ENCODE results near the gene UVSSA.

UVSSA gene

DNA sequence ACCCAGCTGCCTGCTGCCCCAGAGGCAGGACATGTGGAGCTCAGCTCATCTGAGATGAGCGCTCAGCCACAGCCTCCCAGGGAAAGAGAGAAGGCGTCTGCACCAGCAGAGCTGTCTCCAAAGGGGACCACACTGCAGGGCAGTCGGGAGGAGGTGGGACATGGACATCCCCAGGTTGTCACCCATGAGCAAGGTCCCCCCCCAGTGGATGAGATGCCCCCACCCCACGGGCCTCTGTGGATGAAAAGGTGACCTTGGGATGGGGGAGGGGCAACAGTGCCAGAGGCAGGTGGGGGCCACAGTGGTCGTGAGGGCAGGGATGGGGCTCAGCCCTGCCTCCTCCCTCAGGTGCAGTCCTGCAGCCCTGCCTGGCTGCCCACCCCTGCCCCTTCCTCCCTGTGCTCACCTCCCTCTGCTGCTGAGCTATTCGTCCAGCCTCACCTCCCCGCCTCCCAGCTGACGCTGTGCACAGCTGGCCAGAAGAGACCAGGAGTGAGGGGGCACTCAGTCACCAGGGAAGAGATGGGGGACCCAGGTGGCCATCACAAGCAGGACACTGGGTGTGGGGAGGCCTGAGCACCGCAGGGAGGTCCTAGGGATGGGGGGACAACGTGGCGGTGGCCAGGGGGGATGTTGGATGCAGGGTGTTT, 49.9 kb downstream of the UVSSA start:
- DNase-seq (ENCODE audit: low read depth) = no peak

DNA sequence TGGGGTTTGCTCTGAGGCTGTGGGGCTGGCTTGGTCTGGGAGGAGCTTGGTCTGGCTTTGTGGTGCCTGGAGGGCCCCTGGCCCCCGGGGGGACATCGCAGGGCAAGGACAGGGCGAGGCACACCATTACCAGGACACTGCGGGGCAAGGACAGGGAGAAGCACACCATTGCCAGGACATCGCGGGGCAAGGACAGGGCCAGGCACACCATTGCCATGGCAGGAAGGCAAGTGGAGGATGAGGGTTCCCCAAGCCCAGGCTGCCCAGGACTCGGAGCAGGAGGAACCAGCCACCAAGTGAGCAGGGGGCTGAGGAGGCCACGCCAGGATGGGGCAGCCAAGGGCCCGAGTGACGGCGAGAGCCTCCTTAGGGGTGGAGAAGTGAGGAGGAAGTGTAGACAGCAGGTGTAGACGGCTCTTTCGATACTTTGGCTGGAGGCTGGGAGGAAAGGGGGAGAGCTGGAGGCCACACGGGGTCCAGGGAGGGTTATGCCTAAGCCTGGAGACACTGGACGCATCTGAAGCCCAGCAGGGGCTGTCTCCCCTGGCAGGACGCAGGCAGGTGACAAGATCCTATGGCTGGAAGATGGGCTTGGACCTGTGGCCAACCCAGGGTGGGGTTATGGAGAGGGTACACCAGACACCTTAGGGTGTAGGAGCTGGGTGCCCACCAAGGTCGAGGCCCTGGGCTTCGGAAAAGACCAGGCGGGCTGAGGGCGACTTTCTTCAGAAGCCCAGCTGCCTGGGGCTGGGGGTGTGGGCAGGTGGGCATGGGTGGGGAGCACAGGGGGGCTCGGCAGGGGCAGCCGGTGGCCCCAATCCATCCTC, 51.9 kb downstream of the UVSSA start:
- no peak for DNase-seq (ENCODE audit: low read depth)

DNA sequence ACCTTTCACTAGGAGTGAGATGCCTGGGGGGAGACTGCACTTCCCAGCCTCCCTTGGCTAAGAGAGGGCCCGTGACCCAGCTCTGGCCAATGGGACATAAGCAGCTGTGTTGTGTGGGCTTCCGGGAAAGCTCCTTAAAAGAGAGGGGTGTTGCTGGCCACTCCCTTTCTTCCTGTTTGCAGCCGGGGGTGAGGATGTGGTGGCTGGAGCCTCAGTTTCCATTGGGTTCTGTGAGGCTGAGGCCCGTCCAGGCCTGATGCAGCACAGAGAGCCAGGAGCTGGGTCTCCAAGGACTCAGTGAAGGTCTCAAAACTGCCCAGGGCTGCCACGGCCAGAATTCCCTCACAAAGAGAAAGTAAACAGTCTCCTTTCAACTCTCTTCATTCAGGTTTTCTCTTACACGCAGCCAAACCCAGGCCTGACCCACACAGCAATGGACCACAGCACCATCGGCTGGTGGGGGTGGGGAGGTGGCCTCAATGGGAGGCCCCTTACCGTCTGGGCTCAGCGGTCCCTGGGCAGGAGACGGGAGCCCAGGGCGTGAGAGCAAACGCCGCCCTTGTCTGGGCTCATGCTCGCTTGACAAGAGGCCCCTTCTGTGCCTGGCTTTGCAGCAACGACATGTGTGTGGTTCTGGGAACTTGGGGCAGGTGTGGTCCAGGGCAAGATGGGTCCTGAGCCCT, 52.6 kb downstream of the UVSSA start:
- no peak for DNase-seq (ENCODE audit: low read depth)

DNA sequence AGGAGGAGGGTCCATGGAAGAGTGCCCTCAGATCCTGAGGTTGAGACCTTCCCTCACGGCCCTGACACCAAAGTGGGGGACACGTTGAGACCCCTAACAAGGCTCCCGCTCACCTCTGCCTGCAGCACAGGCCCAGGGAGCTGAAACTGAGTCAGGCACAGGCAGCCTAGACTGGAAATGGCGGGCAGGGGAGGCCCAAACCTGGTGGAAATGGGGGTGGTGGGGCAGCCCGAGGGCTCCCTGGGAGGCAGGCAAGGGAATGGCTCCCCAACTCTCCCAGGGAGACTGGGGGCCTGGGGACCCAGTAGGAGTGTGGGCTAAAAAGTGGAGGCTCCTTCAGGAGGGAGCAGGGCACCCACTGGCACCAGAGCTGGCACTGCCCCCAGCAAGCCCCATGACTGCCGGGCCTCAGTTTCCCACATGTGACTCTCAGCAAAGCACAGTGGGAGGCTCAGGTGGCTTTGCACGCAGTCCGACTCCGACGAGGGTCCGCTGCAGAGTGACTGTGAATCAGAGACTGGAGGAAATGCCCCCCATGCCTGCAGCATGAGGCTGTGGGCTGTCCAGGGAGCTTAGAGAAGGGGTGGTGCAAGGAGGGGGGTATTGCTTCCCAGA, 53.3 kb downstream of the UVSSA start:
- DNase-seq (ENCODE audit: low read depth) = no peak

DNA sequence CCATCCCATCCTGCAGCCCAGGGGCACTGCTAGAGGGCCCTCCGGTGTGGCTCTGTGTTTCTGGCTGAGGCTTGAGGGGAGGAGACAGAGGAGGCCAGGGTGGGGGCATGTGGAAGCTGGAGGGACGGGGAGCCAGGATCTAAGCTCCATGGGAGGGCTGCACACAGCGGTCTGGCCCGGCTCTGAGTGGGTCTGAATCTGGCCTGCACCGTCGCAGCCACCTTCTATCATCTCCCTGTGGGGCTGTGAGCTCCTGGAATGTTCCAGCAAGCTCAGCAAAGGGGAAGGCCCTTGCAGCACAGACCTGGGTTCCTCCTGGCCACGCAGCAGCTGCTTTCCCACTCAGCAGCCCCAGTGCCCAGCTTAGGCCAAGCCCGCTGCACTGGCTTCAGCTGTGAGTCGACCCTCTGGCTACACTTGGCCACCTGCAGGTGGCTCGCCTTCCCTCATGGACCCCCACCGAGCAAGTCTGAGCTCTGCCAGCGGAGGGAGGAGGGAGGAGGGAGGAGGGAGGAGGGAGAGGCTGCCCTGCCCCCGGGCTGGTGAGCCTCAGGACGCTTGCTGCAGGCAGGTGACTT, 53.9 kb downstream of the UVSSA start:
- no peak for DNase-seq (ENCODE audit: low read depth)

DNA sequence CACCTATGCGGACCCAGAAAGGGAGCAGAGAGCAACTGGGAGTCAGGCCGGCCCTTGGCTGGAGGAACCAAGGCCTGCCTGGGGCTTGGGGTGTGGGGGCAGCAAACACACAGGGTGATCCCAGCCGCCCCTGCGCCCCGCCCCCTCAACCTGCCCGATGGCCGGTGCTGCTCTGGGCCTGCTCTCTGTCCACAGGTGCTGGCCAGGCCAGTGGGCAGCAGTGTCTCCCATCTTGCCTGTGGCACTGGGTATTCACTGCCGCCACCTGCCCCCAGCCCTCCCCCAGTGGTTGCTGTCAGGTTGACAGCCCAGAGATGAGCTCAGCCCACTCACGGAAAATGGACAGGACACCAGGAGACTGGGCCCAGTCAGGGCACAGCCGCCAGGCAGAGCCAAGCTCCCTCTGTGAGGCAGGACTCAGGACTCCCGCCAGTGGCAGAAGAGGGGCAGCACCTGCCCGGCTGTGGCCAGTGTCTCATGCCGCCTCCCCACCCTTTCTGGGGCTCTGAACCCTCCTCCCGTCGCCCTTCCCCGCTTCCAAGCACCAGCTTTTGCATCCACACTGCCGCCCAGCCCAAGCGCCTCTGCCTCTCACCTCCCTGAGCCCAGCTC, 54.5 kb downstream of the UVSSA start:
- no peak for DNase-seq (ENCODE audit: low read depth)

DNA sequence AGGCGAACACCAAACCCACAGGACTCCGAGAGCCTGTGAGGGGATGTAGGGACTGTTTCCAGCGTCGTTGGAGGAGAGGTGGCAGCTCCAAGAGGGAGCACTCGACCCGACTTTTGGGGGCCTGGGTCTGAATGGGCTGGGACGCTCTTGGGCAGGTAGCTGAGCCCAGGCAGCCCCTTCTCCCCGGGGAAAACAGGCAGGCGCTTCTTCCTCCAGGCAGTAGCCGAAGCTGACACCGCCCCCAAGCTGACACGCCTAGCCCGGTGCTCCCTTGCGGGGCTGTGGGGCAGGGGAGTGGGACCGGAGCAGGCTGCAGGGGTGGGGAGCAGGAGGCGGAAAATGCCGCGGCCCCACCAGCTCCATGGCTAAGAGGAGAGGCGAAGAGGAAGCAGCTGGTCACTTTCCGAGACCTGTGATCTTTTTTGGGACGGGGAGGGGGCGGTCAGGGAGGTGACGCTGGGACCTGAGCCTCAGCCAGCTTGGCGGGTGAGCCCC, 55.1 kb downstream of the UVSSA start:
- DNase-seq (ENCODE audit: low read depth) = no peak

DNA sequence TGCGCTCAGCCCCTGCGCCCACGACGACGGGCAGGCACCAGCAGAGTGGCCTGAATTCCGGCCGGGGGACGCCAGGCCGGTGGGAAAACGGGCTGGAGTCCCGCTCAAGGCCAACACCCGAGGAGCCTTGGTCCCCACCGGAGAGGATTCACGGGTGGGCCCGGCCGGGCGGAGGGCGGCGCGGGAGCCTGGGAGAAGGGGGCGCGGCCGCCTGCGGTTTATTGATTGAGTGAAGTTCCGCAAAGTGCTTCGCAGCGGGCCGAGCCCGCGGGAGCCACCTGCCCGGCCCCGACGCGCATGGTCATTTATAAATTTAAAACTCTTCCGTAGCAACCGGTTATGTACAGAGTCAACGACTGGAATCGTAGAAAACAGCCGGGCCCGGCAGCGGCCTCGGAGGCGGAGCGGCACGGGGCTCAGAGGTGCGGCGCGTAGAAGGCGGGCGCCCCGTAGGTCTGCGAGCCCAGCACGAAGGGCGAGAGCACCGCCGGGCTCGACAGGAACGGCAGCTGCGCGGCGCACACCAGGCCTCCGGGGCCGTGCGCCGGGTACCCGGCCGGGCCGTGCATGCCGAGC, 55.6 kb downstream of the UVSSA start:
- no peak for DNase-seq (ENCODE audit: low read depth)

DNA sequence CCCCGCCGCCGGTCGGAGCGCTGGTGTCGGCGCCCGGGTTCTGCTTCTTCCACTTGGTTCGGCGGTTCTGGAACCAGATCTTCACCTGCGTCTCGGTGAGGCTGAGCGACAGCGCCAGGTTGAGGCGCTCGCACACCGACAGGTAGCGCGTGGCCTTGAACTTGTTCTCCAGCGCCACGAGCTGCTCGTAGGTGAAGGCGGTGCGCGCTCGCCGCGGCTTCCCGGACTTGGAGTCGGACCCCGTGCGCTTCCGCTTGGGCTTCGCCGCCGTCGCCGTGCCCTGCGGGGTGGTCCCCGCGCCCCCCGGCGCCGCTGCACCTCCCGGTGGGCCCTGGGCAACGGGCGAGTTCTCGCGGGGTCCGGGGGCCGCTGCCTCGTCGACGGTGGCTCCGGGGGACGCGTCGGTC, 56.2 kb downstream of the UVSSA start:
- no peak for DNase-seq (ENCODE audit: low read depth)

DNA sequence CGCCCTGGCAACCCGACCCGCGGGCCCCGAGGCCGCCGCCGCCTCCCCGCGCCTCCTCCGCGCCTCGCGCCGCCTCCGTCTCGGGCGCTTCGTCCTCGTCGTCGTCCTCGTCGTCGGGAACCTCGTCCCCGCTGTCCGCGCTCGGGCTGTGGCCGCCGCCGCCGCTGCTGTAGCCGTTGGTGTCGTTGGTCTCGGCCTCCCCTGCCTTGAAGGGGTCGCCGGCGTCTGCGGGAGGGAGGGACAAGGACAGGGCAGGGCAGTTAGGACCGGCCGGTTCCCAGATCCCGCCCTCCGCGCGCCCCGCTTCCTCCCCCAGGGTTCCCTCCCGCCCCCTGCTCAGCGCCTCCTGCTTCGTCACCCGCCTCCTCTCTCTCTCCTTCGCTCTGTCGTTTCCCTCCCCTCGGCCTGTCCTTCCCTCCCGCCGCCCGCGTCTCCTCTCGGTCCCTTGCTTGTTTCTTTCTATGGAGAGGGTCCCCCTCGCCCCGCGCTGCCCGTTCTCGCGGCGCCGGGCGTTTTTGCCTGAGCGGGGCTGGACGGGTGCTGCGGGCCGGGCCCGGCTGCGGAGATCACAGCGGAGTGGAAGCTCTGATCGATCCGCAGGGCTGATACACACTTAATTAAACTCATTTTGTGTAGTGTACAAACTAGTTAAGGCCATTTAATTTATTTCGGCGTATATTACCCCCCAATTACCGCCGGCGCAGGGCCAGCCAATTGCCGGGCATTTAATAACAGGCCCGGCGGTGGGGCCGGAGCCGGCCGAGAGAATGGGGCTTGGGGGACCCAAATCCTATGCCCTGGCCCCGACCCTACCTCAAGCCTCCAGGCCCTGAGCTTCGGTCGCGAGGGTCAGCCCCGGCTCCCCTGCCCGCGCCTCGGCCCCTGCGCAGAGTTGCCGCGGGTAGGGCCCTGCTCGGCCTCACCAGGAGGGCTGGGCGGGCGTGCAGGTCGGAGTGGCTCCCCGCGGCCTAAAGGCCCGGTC, 56.9 kb downstream of the UVSSA start:
- DNase-seq (ENCODE audit: low read depth) = no peak

DNA sequence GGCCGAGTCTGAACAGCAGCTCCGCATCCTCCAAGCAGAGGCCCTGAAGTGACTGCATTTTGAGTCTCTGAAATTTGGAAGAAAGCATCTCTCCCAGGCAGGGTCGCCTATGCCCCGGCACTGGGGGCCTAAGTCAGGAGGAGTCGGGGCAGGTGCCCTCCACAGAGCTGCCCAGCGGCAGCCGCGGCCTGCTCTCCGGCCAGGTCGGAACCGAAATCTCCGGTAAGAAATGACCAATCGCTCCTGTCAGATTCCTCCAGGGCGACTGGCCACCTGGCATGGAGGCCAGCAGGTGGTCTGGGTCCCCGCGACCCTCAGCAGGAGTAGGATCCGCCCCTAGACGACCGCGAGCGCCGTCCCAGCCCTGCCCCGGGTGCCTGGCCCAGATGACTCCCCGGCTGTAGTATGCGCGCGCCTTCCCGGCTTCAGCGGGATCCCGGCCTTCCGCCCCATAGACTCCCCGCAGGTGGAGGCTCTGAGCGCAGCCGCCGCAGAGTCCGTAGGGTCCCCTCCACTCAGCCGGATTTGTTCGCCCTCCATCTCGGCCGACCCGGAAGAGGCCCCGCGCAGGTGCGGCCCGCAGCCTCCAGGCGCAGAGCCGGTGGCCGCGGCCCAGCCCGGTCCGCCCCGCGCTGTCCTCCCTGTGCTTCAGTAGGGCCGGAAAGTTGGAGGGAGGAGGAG, 57.7 kb downstream of the UVSSA start:
- DNase-seq (ENCODE audit: low read depth) = no peak

DNA sequence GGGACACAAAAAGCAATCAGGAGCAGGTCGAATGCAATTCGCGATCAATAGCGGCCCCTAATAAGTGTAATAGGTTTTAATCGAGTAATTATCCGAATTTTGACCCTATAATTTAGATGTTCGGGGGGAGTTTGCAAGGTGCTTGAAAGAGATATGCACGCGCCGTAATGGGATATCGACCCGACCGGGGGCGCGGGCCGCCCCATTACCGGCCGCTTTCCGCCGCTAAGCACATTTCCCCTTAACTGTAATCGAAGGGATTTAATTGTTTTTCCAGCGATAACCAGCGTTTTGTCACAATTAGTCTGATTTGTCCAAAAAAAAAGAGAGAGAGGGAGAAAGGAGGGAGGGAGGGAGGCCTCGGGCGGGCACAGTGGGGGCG, 58.2 kb downstream of the UVSSA start:
- no peak for DNase-seq (ENCODE audit: low read depth)

DNA sequence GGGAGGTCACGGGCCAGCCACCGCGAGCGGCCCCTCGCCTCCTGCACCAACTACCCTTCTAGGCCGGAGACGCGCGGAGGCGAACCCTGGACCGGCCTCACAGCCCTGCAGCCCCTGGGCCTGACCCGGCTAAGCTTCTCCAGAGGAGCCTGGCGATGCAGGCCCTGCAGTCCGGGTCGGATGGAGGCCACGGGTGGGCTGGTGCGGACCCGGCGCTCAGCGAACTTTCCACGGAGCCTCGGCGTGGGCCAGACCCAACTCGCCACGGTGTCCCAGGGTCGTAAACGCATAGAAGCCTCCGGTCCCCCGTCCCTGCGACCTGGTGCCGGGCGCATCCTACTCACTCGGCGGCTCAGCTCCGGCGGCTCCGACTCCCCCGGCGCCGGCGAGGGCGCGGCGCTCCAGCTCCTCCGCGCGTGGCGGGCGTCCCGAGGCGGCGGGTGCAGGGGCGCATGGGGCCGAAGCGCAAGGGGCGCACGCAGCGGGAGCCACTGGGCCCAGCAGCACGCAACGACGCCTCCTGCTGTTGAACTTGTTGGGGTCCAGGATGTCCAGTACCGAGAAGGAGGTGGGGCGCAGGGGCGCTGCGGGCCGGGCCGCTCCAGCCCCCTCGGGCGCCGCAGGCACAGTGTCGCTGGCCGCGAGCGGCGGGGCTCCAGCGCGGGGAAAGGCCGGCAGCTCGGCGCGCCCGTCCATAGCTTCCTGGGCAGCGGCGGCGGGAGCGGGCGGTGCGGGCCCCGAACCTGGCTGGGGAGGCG, 58.8 kb downstream of the UVSSA start:
- no peak for DNase-seq (ENCODE audit: low read depth)

DNA sequence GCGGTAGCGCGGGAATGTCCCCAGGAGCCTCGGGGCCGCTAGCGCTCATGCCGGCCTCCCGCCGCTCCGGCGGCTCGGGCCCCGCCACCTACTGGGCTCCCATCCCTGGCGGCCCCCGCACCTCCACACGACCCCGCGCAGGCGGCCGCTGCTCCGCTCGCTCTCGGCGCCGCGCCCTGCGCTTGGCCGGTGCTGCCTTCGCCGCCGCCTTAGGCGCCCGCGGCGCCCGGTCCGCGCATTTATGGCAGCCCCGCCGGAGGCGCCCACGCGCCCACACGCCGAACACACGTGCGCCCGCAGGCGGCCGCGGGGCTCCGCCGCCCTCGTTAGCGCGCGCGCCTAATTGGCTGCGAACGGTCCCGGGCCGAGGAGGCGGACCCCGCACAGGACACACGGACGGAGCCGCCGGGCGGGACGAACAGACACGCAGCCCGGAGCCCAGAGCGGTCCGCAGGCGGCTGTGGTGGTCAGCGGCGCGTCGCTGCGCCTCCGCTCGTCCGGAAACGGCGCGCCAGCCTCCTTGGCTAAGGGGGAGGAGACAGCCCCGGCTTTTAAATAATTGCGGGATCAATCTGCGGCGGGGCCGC, 59.5 kb downstream of the UVSSA start, which contains the start of gene NKX1-1:
TSS of gene NKX1-1 (minus strand) at position 49 of the 587 bp plus-strand sequence. CDS start at position 49, 0 bp downstream.
- DNase-seq (ENCODE audit: low read depth) = no peak

DNA sequence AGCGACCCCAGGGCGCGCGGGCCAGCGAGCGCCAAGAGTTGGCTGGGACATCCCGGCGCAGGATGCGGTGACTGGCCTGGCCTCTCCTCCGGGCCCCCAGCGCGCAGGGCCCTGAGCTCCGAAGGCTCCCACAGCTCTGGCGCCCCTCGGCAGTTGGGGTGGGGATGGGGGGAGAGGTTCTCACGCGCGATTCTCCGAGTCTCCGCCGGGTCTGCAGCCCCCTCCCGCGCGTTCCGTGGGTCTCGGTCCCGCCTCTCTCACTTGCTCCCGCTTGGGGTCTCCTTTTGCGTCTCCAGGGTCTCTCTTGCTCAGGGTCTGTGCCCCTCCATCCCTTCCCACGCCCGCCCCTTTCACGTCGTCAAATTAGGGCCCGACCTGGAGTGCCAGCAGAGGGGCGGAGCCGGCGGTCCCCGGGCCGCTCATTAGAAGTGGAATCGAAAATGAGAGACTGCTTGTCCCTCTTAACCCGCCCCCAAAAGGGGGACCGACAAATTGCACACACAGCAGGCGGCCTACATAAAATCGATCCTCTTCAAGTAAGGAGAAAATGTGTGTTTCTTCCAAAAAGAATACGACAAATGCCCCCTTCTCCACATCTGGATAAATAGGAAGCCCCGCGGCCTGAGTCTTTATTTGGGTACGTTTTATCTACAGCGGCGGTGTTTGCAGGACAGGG, 60.1 kb downstream of the UVSSA start:
- DNase-seq (ENCODE audit: low read depth) = no peak

DNA sequence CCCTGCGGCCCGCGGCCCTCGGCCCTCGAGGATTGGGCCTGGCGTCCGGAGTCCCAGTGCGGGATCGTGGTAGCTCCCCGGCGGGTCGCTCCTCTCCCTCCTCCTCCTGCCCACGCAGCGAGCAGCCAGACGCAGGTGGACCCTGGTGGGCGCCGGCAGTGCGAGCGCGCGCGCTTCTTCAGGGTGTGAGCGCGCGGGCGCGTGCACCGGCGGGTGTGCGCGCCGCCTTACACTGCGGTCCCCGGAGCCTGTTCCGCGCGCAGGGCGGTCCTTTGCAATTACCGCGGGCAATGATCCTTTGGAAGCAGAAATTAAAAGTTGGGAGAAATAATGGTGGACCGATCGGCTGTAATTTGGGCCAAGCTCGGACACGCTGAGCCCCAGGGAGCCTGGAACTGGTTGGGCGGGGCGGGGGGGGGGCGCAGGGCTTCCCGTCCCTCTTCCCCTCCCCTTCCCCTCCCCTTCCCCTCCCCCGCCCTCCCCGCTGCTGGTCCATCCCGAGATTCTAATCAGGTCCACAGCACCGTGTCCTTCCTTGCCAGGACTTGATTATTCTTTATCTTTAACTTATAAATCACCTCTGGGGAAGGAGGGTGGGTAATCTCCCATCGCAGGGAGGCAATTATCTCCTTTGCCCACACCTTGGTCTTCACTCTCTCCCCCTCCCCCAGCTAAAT, 60.8 kb downstream of the UVSSA start:
- DNase-seq (ENCODE audit: low read depth) = no peak

DNA sequence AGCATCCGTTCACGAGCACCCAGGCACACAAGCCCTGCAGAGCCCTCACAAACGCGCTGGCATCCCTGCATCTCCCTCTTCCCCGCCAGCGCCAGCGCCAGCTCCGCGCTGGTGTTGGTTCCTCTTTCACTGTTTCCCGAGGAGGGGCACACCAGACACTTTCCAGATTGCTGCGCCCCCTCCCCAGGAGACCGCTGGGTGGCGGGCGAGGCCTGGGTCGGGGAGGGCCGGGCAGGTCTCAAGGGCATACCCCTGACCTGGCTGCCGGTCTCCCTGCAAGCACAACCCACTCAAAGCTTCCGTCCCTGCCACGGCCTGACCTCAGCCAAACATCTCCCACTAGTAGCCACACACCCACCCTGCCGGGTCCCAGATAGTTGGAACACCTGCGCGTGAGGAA, 61.4 kb downstream of the UVSSA start:
- DNase-seq (ENCODE audit: low read depth) = no peak
